Measurements from ENCODE around the gene USP3. TPM values are rescaled to one million over a fixed set of nuclear protein-coding genes. Genes with fewer than 3 reads are reported as not detected.

Gene USP3
- polyA plus RNA-seq, 1 of the 3 experiments (the other 2 are of a cell fraction): 9.3 TPM

- TF ChIP-seq MXI1 (IDR thresholded peaks at IDR 0.05; ENCODE audit: low read depth, low read length): no peak
- TF ChIP-seq POLR2AphosphoS5 (IDR thresholded peaks at IDR 0.05; ENCODE audit: low read depth, low read length): no peak
- no peak for TF ChIP-seq NFIC (IDR thresholded peaks at IDR 0.05; ENCODE audit: borderline replicate concordance)
- no peak for TF ChIP-seq RCOR1 (IDR thresholded peaks at IDR 0.05; ENCODE audit: low read length)
- TF ChIP-seq, protein P1, sequence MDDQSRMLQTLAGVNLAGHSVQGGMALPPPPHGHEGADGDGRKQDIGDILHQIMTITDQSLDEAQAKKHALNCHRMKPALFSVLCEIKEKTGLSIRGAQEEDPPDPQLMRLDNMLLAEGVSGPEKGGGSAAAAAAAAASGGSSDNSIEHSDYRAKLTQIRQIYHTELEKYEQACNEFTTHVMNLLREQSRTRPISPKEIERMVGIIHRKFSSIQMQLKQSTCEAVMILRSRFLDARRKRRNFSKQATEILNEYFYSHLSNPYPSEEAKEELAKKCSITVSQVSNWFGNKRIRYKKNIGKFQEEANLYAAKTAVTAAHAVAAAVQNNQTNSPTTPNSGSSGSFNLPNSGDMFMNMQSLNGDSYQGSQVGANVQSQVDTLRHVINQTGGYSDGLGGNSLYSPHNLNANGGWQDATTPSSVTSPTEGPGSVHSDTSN (IDR thresholded peaks at IDR 0.05): peak; percentile 53; the same call in 1 of the 2 replicates
- no peak for TF ChIP-seq EZH2phosphoT487 (IDR thresholded peaks at IDR 0.05; ENCODE audit: borderline replicate concordance, low read depth)
- TF ChIP-seq CHD2 (IDR thresholded peaks at IDR 0.05; ENCODE audit: low read length, partially characterized antibody): no peak
- TF ChIP-seq RXRA (IDR thresholded peaks at IDR 0.05; ENCODE audit: borderline replicate concordance, low read depth): no peak
- peak in 1 of 2 experiments; percentile 19; a peak in 1 of 4 replicates for TF ChIP-seq EP300 (IDR thresholded peaks at IDR 0.05; ENCODE audit: borderline replicate concordance in 1 of 2, low read depth in 1 of 2, low read length in 1 of 2)
- TF ChIP-seq SIN3A (IDR thresholded peaks at IDR 0.05; ENCODE audit: borderline replicate concordance, low read depth, low read length): no peak
- TF ChIP-seq YY1 (IDR thresholded peaks at IDR 0.05; ENCODE audit: low read depth): no peak
- no peak for TF ChIP-seq SMC3 (IDR thresholded peaks at IDR 0.05; ENCODE audit: low read depth, low read length)
These were observed 5.9 kb downstream of the USP3 start (continued) for GRCh38 chr15:63509955-63510940.

- H3F3A ChIP-seq (replicated peaks; ENCODE audit: insufficient read depth): peaks cover 17% of the 10 kb centered on the region
- H3K4me1 ChIP-seq (ENCODE audit: control insufficient read depth in 1 of 2, insufficient read depth in 2 of 2, low read depth in 1 of 2, low read length in 1 of 2): peaks cover 17 to 51% of the 10 kb centered on the region in 2 experiments; a peak in 3 of 4 replicates
- H3K9ac ChIP-seq: no peak overlapping the region
- ChIA-PET POLR2A (interaction anchor here (1.3 kb wide), 1 partner anchor 132 kb away, joined by 4 read pairs; no protein-coding TSS in a partner anchor), CTCF (interaction anchor here (1.0 to 1.4 kb wide), 2 partner anchors 11 to 14 kb away, joined by 3 to 4 read pairs; no protein-coding TSS in a partner anchor)
- 80% methylated on average over 5 of the region's 5 CpGs for WGBS (ENCODE audit: low lambda C conversion rate)
- H3K36me3 ChIP-seq (replicated peaks in 1 of 2; ENCODE audit: control insufficient read depth in 1 of 2, insufficient read depth in 2 of 2, low read length in 1 of 2): no peaks in the 10 kb centered on the region
- no peaks in the 10 kb centered on the region for H3K9me2 ChIP-seq
- H3K79me2 ChIP-seq (ENCODE audit: insufficient read depth): peaks cover 98% of the 10 kb centered on the region
- no peak overlapping the region for H3K4me3 ChIP-seq (ENCODE audit: low read depth in 2 of 2, low read length in 1 of 2)
- H3K27me3 ChIP-seq (ENCODE audit: insufficient read depth): no peaks in the 10 kb centered on the region
- H4K20me1 ChIP-seq (ENCODE audit: insufficient read depth): peaks cover 61% of the 10 kb centered on the region
- no peak overlapping the region for H3K4me2 ChIP-seq
- DNase-seq: no peak
- no peak overlapping the region for H3K27ac ChIP-seq (ENCODE audit: low read depth in 2 of 2, low read length in 1 of 2)
- no peaks in the 10 kb centered on the region for H3K9me3 ChIP-seq
- no peak overlapping the region for H2AFZ ChIP-seq (ENCODE audit: low read depth)
- TF ChIP-seq GATA2 (CRISPR knock-in tag; IDR thresholded peaks at IDR 0.05) (no peak), USF1 (IDR thresholded peaks at IDR 0.05; ENCODE audit: borderline replicate concordance, low read depth) (no peak), MEF2A (IDR thresholded peaks at IDR 0.05; ENCODE audit: borderline replicate concordance, low read depth) (no peak), YY1 (IDR thresholded peaks at IDR 0.05; ENCODE audit: low read depth) (no peak), ELF1 (IDR thresholded peaks at IDR 0.05) (no peak), RCOR1 (IDR thresholded peaks at IDR 0.05; ENCODE audit: low read length) (no peak), FOXM1 (IDR thresholded peaks at IDR 0.05; ENCODE audit: low read depth) (no peak), GABPA (IDR thresholded peaks at IDR 0.05; ENCODE audit: low read depth) (no peak), JUND (IDR thresholded peaks at IDR 0.05) (no peak)
- TF ChIP-seq, protein P1 (IDR thresholded peaks at IDR 0.05): no peak
- TF ChIP-seq, protein P2, sequence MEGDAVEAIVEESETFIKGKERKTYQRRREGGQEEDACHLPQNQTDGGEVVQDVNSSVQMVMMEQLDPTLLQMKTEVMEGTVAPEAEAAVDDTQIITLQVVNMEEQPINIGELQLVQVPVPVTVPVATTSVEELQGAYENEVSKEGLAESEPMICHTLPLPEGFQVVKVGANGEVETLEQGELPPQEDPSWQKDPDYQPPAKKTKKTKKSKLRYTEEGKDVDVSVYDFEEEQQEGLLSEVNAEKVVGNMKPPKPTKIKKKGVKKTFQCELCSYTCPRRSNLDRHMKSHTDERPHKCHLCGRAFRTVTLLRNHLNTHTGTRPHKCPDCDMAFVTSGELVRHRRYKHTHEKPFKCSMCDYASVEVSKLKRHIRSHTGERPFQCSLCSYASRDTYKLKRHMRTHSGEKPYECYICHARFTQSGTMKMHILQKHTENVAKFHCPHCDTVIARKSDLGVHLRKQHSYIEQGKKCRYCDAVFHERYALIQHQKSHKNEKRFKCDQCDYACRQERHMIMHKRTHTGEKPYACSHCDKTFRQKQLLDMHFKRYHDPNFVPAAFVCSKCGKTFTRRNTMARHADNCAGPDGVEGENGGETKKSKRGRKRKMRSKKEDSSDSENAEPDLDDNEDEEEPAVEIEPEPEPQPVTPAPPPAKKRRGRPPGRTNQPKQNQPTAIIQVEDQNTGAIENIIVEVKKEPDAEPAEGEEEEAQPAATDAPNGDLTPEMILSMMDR (IDR thresholded peaks at IDR 0.05): no peak
- TF ChIP-seq, protein P3, sequence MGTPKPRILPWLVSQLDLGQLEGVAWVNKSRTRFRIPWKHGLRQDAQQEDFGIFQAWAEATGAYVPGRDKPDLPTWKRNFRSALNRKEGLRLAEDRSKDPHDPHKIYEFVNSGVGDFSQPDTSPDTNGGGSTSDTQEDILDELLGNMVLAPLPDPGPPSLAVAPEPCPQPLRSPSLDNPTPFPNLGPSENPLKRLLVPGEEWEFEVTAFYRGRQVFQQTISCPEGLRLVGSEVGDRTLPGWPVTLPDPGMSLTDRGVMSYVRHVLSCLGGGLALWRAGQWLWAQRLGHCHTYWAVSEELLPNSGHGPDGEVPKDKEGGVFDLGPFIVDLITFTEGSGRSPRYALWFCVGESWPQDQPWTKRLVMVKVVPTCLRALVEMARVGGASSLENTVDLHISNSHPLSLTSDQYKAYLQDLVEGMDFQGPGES (IDR thresholded peaks at IDR 0.05; ENCODE audit: low read depth, low read length): no peak
- TF ChIP-seq, protein P4, sequence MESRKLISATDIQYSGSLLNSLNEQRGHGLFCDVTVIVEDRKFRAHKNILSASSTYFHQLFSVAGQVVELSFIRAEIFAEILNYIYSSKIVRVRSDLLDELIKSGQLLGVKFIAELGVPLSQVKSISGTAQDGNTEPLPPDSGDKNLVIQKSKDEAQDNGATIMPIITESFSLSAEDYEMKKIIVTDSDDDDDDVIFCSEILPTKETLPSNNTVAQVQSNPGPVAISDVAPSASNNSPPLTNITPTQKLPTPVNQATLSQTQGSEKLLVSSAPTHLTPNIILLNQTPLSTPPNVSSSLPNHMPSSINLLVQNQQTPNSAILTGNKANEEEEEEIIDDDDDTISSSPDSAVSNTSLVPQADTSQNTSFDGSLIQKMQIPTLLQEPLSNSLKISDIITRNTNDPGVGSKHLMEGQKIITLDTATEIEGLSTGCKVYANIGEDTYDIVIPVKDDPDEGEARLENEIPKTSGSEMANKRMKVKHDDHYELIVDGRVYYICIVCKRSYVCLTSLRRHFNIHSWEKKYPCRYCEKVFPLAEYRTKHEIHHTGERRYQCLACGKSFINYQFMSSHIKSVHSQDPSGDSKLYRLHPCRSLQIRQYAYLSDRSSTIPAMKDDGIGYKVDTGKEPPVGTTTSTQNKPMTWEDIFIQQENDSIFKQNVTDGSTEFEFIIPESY (IDR thresholded peaks at IDR 0.05; ENCODE audit: borderline replicate concordance, low read depth): no peak
These were observed 7.8 kb downstream of the USP3 start for GRCh38 chr15:63512148-63512547.

Data from SK-N-SH (cell line).